HepG2 (cell line): ENCODE data around the gene POLRMT. TPM values are rescaled to one million over a fixed set of nuclear protein-coding genes. Genes with fewer than 3 reads are reported as not detected.
A peak's percentile ranks its signal among the peaks of the same experiment; 100 is the strongest.

Experiments
- ARNT2 ChIP-seq: sonication (generic); formaldehyde crosslinking; IDR thresholded peaks from 2 replicates; pipeline ENCODE4 v1.8.0; 2022; ENCODE audit warnings: mild to moderate bottlenecking, low read depth, missing genetic modification reagents, moderate library complexity
- FOXK2 ChIP-seq: fragments of 450-650 bp; IDR thresholded peaks from 2 replicates; pipeline ENCODE4 v1.6.1; 2016
- HNRNPH1 ChIP-seq: fragments of 200-400 bp; formaldehyde crosslinking; optimal IDR thresholded peaks from 2 replicates; pipeline ENCODE3; 2017; ENCODE audit warnings: mild to moderate bottlenecking, low read depth, low read length
- MEF2D ChIP-seq: sonication (generic); formaldehyde crosslinking; IDR thresholded peaks from 2 replicates; pipeline ENCODE4 v1.5.1; 2020; ENCODE audit warnings: mild to moderate bottlenecking, missing genetic modification reagents
- NCOA2 ChIP-seq: sonication (generic); formaldehyde crosslinking; IDR thresholded peaks from 2 replicates; pipeline ENCODE4 v1.8.0; 2022; ENCODE audit warnings: inconsistent platforms
- SP4 ChIP-seq: sonication (generic); formaldehyde crosslinking; IDR thresholded peaks from 2 replicates; pipeline ENCODE4 v1.8.1; 2023; ENCODE audit warnings: mild to moderate bottlenecking, missing genetic modification reagents
- SP5 ChIP-seq: IDR thresholded peaks from 2 replicates; pipeline ENCODE4 v1.6.1; 2016; ENCODE audit warnings: low read depth, borderline replicate concordance
- ZBTB7B ChIP-seq: sonication (generic); formaldehyde crosslinking; IDR thresholded peaks from 2 replicates; pipeline ENCODE4 v1.4.0; 2020; ENCODE audit warnings: missing genetic modification reagents
- ZFP37 ChIP-seq: sonication (generic); formaldehyde crosslinking; IDR thresholded peaks from 2 replicates; pipeline ENCODE4 v1.4.0; 2020; ENCODE audit warnings: missing genetic modification reagents, borderline replicate concordance
- ZNF232 ChIP-seq: sonication (generic); formaldehyde crosslinking; IDR thresholded peaks from 2 replicates; pipeline ENCODE4 v1.4.0; 2020; ENCODE audit warnings: missing genetic modification reagents, borderline replicate concordance
- ZNF788 ChIP-seq: sonication (generic); formaldehyde crosslinking; IDR thresholded peaks from 2 replicates; pipeline ENCODE4 v1.5.0; 2020; ENCODE audit warnings: mild to moderate bottlenecking, missing genetic modification reagents, borderline replicate concordance
- ZSCAN29 ChIP-seq: sonication (generic); formaldehyde crosslinking; conservative IDR thresholded peaks from 2 replicates; pipeline ENCODE4 v1.4.0; 2020; ENCODE audit warnings: mild to moderate bottlenecking, missing genetic modification reagents
- polyA plus RNA-seq, 8 experiments: library from polyadenylated mRNA; depleted of rRNA in 3 of 8; stranded (reverse) in 7 of 8; unstranded in 1 of 8; fragments of >200 nt; fragmentation: Illumina TruSeq in 4 of 8; extraction: Trizol in 4 of 8; gene quantifications; 2 replicates each; pipeline versions ENCODE4 v1.2.1 to v1.2.3, GENCODE V29; 2011 to 2016; ENCODE audit warnings: low read depth in 4 of 8, missing spikeins in 1 of 8, mixed read lengths in 1 of 8; ENCODE audit not compliant: insufficient read depth in 1 of 8
- total RNA-seq, 5 experiments: library from RNA; depleted of rRNA; stranded (reverse); fragments of >200 nt; fragmentation: Illumina TruSeq; extraction: Trizol; gene quantifications; 2 replicates each; pipeline ENCODE4 v1.2.3, GENCODE V29; 2016; ENCODE audit warnings: low read depth in 1 of 5
- TF ChIP-seq, protein P1 (sequence below): sonication (generic); formaldehyde crosslinking; IDR thresholded peaks from 2 replicates; pipeline ENCODE4 v1.4.0; 2020; ENCODE audit warnings: missing genetic modification reagents, low read depth, mild to moderate bottlenecking, borderline replicate concordance
- TF ChIP-seq, protein P2 (sequence below): sonication (generic); formaldehyde crosslinking; IDR thresholded peaks from 2 replicates; pipeline ENCODE4 v1.4.0; 2020; ENCODE audit warnings: missing genetic modification reagents
- TF ChIP-seq, protein P3 (sequence below): sonication (generic); formaldehyde crosslinking; IDR thresholded peaks from 2 replicates; pipeline ENCODE4; 2020; ENCODE audit warnings: missing genetic modification reagents, mild to moderate bottlenecking, borderline replicate concordance
- TF ChIP-seq, protein P4 (sequence below): sonication (generic); formaldehyde crosslinking; IDR thresholded peaks from 2 replicates; pipeline ENCODE4 v1.4.0; 2020; ENCODE audit warnings: missing genetic modification reagents
- TF ChIP-seq, protein P5 (sequence below): sonication (generic); formaldehyde crosslinking; IDR thresholded peaks from 2 replicates; pipeline ENCODE4 v1.9.0; 2021; ENCODE audit warnings: missing genetic modification reagents, borderline replicate concordance
- TF ChIP-seq, protein P6 (sequence below): sonication (generic); formaldehyde crosslinking; IDR thresholded peaks from 2 replicates; pipeline ENCODE4 v1.4.0; 2020; ENCODE audit warnings: missing genetic modification reagents

POLRMT gene
- total and polyA plus RNA-seq, 2 of the 13 experiments (the other 11 are each of a cell fraction or from before 2014, with no cell fraction given): 78.0 to 101 TPM

DNA sequence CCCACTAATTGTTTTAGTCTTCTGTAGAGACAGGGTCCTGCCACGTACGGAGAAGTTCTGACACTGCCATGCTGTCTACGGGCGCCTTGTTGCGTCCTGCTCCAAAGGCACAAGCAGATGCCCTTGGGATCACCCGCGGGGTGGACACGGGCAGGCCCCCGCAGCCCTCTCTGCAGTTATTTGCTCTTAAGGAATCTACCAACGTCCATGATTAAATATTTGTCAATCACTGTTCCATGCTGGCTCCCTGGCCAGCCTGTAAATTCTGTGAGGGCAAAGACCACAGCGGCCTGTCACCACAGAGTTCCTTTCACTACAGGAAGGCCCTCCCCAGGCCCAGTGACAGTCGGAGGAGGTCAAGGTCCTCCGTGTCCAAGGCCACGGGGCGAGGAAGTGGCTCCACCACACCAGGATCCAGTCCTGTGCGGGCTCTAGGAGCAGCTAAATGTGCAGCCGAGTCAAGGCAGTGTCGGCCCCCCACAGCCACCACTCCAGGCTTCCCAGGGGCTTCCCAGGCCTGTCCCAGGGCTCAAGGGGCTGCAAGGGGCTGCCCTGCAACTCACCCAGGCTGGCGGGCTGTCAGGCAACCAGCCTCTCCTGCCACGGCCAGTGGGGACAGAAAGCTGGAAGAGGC is 27.6 kb upstream of the POLRMT start (continued):
- TF ChIP-seq, protein P1, sequence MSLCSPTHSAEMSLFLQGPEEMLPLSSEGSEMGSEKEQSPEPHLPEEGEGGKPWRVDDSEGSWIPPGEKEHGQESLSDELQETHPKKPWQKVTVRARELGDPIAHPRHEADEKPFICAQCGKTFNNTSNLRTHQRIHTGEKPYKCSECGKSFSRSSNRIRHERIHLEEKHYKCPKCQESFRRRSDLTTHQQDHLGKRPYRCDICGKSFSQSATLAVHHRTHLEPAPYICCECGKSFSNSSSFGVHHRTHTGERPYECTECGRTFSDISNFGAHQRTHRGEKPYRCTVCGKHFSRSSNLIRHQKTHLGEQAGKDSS: no peak; the same call in 1 of the 2 replicates
- peak; percentile 85 for TF ChIP-seq NCOA2 (CRISPR knock-in tag)
- peak; percentile 68; the same call in 1 of the 2 replicates for TF ChIP-seq ZBTB7B (CRISPR knock-in tag)
- TF ChIP-seq, protein P2, sequence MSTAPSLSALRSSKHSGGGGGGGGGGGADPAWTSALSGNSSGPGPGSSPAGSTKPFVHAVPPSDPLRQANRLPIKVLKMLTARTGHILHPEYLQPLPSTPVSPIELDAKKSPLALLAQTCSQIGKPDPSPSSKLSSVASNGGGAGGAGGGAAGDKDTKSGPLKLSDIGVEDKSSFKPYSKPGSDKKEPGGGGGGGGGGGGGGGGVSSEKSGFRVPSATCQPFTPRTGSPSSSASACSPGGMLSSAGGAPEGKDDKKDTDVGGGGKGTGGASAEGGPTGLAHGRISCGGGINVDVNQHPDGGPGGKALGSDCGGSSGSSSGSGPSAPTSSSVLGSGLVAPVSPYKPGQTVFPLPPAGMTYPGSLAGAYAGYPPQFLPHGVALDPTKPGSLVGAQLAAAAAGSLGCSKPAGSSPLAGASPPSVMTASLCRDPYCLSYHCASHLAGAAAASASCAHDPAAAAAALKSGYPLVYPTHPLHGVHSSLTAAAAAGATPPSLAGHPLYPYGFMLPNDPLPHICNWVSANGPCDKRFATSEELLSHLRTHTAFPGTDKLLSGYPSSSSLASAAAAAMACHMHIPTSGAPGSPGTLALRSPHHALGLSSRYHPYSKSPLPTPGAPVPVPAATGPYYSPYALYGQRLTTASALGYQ: peak; percentile 77
- peak; percentile 82 for TF ChIP-seq SP5 (CRISPR knock-in tag)
- TF ChIP-seq SP4: no peak
- TF ChIP-seq ARNT2 (CRISPR knock-in tag): peak; percentile 32; the same call in 1 of the 2 replicates
- TF ChIP-seq HNRNPH1: no peak
- TF ChIP-seq ZSCAN29 (CRISPR knock-in tag): 0 out of 2 replicates have a peak, but pooled peaks have one; percentile 75
- 0 out of 2 replicates have a peak, but pooled peaks have one; percentile 36 for TF ChIP-seq ZFP37 (CRISPR knock-in tag)
- peak; percentile 79; the same call in 1 of the 2 replicates for TF ChIP-seq MEF2D (CRISPR knock-in tag)
- TF ChIP-seq, protein P3, sequence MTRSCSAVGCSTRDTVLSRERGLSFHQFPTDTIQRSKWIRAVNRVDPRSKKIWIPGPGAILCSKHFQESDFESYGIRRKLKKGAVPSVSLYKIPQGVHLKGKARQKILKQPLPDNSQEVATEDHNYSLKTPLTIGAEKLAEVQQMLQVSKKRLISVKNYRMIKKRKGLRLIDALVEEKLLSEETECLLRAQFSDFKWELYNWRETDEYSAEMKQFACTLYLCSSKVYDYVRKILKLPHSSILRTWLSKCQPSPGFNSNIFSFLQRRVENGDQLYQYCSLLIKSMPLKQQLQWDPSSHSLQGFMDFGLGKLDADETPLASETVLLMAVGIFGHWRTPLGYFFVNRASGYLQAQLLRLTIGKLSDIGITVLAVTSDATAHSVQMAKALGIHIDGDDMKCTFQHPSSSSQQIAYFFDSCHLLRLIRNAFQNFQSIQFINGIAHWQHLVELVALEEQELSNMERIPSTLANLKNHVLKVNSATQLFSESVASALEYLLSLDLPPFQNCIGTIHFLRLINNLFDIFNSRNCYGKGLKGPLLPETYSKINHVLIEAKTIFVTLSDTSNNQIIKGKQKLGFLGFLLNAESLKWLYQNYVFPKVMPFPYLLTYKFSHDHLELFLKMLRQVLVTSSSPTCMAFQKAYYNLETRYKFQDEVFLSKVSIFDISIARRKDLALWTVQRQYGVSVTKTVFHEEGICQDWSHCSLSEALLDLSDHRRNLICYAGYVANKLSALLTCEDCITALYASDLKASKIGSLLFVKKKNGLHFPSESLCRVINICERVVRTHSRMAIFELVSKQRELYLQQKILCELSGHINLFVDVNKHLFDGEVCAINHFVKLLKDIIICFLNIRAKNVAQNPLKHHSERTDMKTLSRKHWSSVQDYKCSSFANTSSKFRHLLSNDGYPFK (CRISPR knock-in tag): peak; percentile 66; the same call in 1 of the 2 replicates
- TF ChIP-seq FOXK2: 0 out of 2 replicates have a peak, but pooled peaks have one; percentile 35
- TF ChIP-seq ZNF788 (CRISPR knock-in tag): peak; percentile 92; the same call in 1 of the 2 replicates
- TF ChIP-seq, protein P4, sequence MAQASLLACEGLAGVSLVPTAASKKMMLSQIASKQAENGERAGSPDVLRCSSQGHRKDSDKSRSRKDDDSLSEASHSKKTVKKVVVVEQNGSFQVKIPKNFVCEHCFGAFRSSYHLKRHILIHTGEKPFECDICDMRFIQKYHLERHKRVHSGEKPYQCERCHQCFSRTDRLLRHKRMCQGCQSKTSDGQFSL: no peak
- no peak for TF ChIP-seq ZNF232
- TF ChIP-seq, protein P5, sequence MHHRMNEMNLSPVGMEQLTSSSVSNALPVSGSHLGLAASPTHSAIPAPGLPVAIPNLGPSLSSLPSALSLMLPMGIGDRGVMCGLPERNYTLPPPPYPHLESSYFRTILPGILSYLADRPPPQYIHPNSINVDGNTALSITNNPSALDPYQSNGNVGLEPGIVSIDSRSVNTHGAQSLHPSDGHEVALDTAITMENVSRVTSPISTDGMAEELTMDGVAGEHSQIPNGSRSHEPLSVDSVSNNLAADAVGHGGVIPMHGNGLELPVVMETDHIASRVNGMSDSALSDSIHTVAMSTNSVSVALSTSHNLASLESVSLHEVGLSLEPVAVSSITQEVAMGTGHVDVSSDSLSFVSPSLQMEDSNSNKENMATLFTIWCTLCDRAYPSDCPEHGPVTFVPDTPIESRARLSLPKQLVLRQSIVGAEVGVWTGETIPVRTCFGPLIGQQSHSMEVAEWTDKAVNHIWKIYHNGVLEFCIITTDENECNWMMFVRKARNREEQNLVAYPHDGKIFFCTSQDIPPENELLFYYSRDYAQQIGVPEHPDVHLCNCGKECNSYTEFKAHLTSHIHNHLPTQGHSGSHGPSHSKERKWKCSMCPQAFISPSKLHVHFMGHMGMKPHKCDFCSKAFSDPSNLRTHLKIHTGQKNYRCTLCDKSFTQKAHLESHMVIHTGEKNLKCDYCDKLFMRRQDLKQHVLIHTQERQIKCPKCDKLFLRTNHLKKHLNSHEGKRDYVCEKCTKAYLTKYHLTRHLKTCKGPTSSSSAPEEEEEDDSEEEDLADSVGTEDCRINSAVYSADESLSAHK (CRISPR knock-in tag): no peak
- TF ChIP-seq, protein P6, sequence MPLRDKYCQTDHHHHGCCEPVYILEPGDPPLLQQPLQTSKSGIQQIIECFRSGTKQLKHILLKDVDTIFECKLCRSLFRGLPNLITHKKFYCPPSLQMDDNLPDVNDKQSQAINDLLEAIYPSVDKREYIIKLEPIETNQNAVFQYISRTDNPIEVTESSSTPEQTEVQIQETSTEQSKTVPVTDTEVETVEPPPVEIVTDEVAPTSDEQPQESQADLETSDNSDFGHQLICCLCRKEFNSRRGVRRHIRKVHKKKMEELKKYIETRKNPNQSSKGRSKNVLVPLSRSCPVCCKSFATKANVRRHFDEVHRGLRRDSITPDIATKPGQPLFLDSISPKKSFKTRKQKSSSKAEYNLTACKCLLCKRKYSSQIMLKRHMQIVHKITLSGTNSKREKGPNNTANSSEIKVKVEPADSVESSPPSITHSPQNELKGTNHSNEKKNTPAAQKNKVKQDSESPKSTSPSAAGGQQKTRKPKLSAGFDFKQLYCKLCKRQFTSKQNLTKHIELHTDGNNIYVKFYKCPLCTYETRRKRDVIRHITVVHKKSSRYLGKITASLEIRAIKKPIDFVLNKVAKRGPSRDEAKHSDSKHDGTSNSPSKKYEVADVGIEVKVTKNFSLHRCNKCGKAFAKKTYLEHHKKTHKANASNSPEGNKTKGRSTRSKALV (CRISPR knock-in tag): 0 out of 2 replicates have a peak, but pooled peaks have one; percentile 23
